Hematopoietic multipotent progenitor cell treated with erythropoietin and hydrocortisone succinate and interleukin-3 and kit ligand, for 17 days (in vitro differentiated cells): ENCODE results near the gene MAGEA12.
"Not testable (repeated sequence)": the region's sequence is repeated elsewhere in the genome, so short reads cannot be mapped to it uniquely, and the experiment has no call there.

Experiments
- DNase-seq: peaks from one replicate; pipeline ENCODE4 v3.0.0-alpha.2; 2015; ENCODE audit warnings: low spot score

Gene MAGEA12

GRCh38 chrX:152766562-152766961 lies 33.0 kb downstream of the MAGEA12 start:
- DNase-seq: not testable (repeated sequence)

- not testable (repeated sequence) for DNase-seq
Measured at GRCh38 chrX:152769549-152770289, 36.2 kb downstream of the MAGEA12 start, which contains the start of gene MAGEA6. TSS of gene MAGEA6 (minus strand) at chrX:152769689. CDS start at chrX:152767650, 2,039 bp downstream.

- DNase-seq: not testable (repeated sequence)
Measured at GRCh38 chrX:152787062-152787461, 53.5 kb downstream of the MAGEA12 start.
